HepG2 (cell line): ENCODE data around the gene DCAKD. TPM values are rescaled to one million over a fixed set of nuclear protein-coding genes. Genes with fewer than 3 reads are reported as not detected.

Source experiments
- CEBPG ChIP-seq: IDR thresholded peaks from 2 replicates; pipeline ENCODE4 v1.6.1; 2016
- GFI1 ChIP-seq: sonication (generic); formaldehyde crosslinking; IDR thresholded peaks from 2 replicates; pipeline ENCODE4 v1.5.0; 2020; ENCODE audit warnings: missing genetic modification reagents, mild to moderate bottlenecking, borderline replicate concordance
- HINFP ChIP-seq: sonication (generic); formaldehyde crosslinking; IDR thresholded peaks from 2 replicates; pipeline ENCODE4 v1.4.0; 2020; ENCODE audit warnings: low read depth, mild to moderate bottlenecking, missing genetic modification reagents
- KMT2B ChIP-seq: IDR thresholded peaks from 2 replicates; pipeline ENCODE4 v1.6.1; 2016; ENCODE audit warnings: missing genetic modification reagents, missing compliant biosample characterization
- MEIS1 ChIP-seq: sonication (generic); formaldehyde crosslinking; IDR thresholded peaks from 2 replicates; pipeline ENCODE4 v1.9.0; 2021; ENCODE audit warnings: mild to moderate bottlenecking, missing genetic modification reagents, moderate library complexity, borderline replicate concordance
- NAIF1 ChIP-seq: sonication (generic); formaldehyde crosslinking; IDR thresholded peaks from 2 replicates; pipeline ENCODE4 v1.5.0; 2020; ENCODE audit warnings: mild to moderate bottlenecking, missing genetic modification reagents, borderline replicate concordance
- SMARCC2 ChIP-seq: fragments of 450-650 bp; IDR thresholded peaks from 2 replicates; pipeline ENCODE4 v1.6.1; 2017; ENCODE audit warnings: antibody characterized with exemption, mild to moderate bottlenecking
- SNRNP70 ChIP-seq: fragments of 200-400 bp; formaldehyde crosslinking; IDR thresholded peaks from 2 replicates; pipeline ENCODE4 v1.6.1; 2017; ENCODE audit warnings: mild to moderate bottlenecking, low read depth, low read length, moderate library complexity
- TP53 ChIP-seq: sonication (generic); formaldehyde crosslinking; conservative IDR thresholded peaks from 2 replicates; pipeline ENCODE4 v1.4.0; 2020; ENCODE audit warnings: missing genetic modification reagents
- TSC22D2 ChIP-seq: sonication (generic); formaldehyde crosslinking; IDR thresholded peaks from 2 replicates; pipeline ENCODE4 v1.5.1; 2020; ENCODE audit warnings: missing genetic modification reagents, mild to moderate bottlenecking, borderline replicate concordance
- USF2 ChIP-seq, 2 experiments: sonication (generic) in 1 of 2; formaldehyde crosslinking in 1 of 2; IDR thresholded peaks; 2 replicates each; pipeline versions ENCODE4 v1.5.1 to v1.6.1; 2011 to 2020; ENCODE audit warnings: borderline replicate concordance in 1 of 2, low read depth in 1 of 2, low read length in 1 of 2, mild to moderate bottlenecking in 1 of 2, missing genetic modification reagents in 1 of 2, moderate library complexity in 1 of 2
- WIZ ChIP-seq: sonication (generic); formaldehyde crosslinking; IDR thresholded peaks from 2 replicates; pipeline ENCODE4 v1.5.1; 2020; ENCODE audit warnings: mild to moderate bottlenecking, missing genetic modification reagents
- XBP1 ChIP-seq: sonication (generic); formaldehyde crosslinking; IDR thresholded peaks from 2 replicates; pipeline ENCODE4 v1.5.0; 2020; ENCODE audit warnings: missing genetic modification reagents
- ZBTB26 ChIP-seq: IDR thresholded peaks from 2 replicates; pipeline ENCODE4 v1.6.1; 2016; ENCODE audit warnings: missing compliant biosample characterization, missing genetic modification reagents, borderline replicate concordance
- ZFP82 ChIP-seq: sonication (generic); formaldehyde crosslinking; IDR thresholded peaks from 2 replicates; pipeline ENCODE4 v1.5.1; 2020; ENCODE audit warnings: mild to moderate bottlenecking, missing genetic modification reagents, borderline replicate concordance
- ZNF143 ChIP-seq: sonication (generic); formaldehyde crosslinking; IDR thresholded peaks from 2 replicates; pipeline ENCODE4 v1.4.0; 2020; ENCODE audit warnings: missing genetic modification reagents
- ZNF362 ChIP-seq: sonication (generic); formaldehyde crosslinking; IDR thresholded peaks from 2 replicates; pipeline ENCODE4 v1.4.0; 2020; ENCODE audit warnings: missing genetic modification reagents, mild to moderate bottlenecking, borderline replicate concordance
- ZNF512 ChIP-seq: sonication (generic); formaldehyde crosslinking; IDR thresholded peaks from 2 replicates; pipeline ENCODE4 v1.4.0; 2020; ENCODE audit warnings: mild to moderate bottlenecking, missing genetic modification reagents
- ZSCAN5A ChIP-seq: sonication (generic); formaldehyde crosslinking; IDR thresholded peaks from 2 replicates; pipeline ENCODE4 v1.8.0; 2022; ENCODE audit warnings: mild to moderate bottlenecking, missing genetic modification reagents, borderline replicate concordance
- polyA plus RNA-seq, 8 experiments: library from polyadenylated mRNA; depleted of rRNA in 3 of 8; stranded (reverse) in 7 of 8; unstranded in 1 of 8; fragments of >200 nt; fragmentation: Illumina TruSeq in 4 of 8; extraction: Trizol in 4 of 8; gene quantifications; 2 replicates each; pipeline versions ENCODE4 v1.2.1 to v1.2.3, GENCODE V29; 2011 to 2016; ENCODE audit warnings: low read depth in 4 of 8, missing spikeins in 1 of 8, mixed read lengths in 1 of 8; ENCODE audit not compliant: insufficient read depth in 1 of 8
- total RNA-seq, 5 experiments: library from RNA; depleted of rRNA; stranded (reverse); fragments of >200 nt; fragmentation: Illumina TruSeq; extraction: Trizol; gene quantifications; 2 replicates each; pipeline ENCODE4 v1.2.3, GENCODE V29; 2016; ENCODE audit warnings: low read depth in 1 of 5

Gene DCAKD
- total and polyA plus RNA-seq, 2 of the 13 experiments (the other 11 are each of a cell fraction or from before 2014, with no cell fraction given), result 25.9 to 29.2 TPM

GRCh38 chr17:45018848-45019711, 32.4 kb downstream of the DCAKD start (continued):
- no peak for TF ChIP-seq ZSCAN5A (CRISPR knock-in tag)
- TF ChIP-seq WIZ (CRISPR knock-in tag), result no peak
- TF ChIP-seq ZFP82 (CRISPR knock-in tag), result no peak
- TF ChIP-seq SMARCC2, result no peak
- no peak for TF ChIP-seq MEIS1 (CRISPR knock-in tag)
- TF ChIP-seq TP53 (CRISPR knock-in tag), result no peak
- TF ChIP-seq ZNF143 (CRISPR knock-in tag), result no peak
- TF ChIP-seq XBP1 (CRISPR knock-in tag), result no peak
- TF ChIP-seq CEBPG, result no peak
- TF ChIP-seq GFI1, result no peak
- no peak for TF ChIP-seq ZBTB26 (CRISPR knock-in tag)
- TF ChIP-seq TSC22D2 (CRISPR knock-in tag), result no peak
- TF ChIP-seq HINFP (CRISPR knock-in tag), result no peak; the same call in 1 of the 2 replicates
- TF ChIP-seq SNRNP70, result no peak
- TF ChIP-seq ZNF362 (CRISPR knock-in tag), result no peak
- TF ChIP-seq USF2 (IDR thresholded peaks at IDR 0.05; ENCODE audit: low read depth, low read length), result no peak
- no peak for TF ChIP-seq USF2 (CRISPR knock-in tag; IDR thresholded peaks at IDR 0.05; ENCODE audit: borderline replicate concordance)
- no peak for TF ChIP-seq ZNF512
- no peak for TF ChIP-seq KMT2B (CRISPR knock-in tag)
- no peak for TF ChIP-seq NAIF1 (CRISPR knock-in tag)
